ENCODE measurements around the gene BCKDHB.

- no peak for TF ChIP-seq EZH2 (IDR thresholded peaks at IDR 0.05; ENCODE audit: borderline replicate concordance, low read depth, low read length, poor library complexity, severe bottlenecking)
- TF ChIP-seq, protein P1, sequence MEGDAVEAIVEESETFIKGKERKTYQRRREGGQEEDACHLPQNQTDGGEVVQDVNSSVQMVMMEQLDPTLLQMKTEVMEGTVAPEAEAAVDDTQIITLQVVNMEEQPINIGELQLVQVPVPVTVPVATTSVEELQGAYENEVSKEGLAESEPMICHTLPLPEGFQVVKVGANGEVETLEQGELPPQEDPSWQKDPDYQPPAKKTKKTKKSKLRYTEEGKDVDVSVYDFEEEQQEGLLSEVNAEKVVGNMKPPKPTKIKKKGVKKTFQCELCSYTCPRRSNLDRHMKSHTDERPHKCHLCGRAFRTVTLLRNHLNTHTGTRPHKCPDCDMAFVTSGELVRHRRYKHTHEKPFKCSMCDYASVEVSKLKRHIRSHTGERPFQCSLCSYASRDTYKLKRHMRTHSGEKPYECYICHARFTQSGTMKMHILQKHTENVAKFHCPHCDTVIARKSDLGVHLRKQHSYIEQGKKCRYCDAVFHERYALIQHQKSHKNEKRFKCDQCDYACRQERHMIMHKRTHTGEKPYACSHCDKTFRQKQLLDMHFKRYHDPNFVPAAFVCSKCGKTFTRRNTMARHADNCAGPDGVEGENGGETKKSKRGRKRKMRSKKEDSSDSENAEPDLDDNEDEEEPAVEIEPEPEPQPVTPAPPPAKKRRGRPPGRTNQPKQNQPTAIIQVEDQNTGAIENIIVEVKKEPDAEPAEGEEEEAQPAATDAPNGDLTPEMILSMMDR (conservative IDR thresholded peaks at IDR 0.05; ENCODE audit: low read depth, low read length) = no peak
Measured at GRCh38 chr6:80163754-80164187, 57.3 kb downstream of the BCKDHB start.
